SU-DHL-6 (cell line): ENCODE data around the gene SGMS2.

Source experiments
- EZH2phosphoT487 ChIP-seq: fragments of 200-600 bp; sonication (generic), shearing (Covaris generic); conservative IDR thresholded peaks from 2 replicates; pipeline ENCODE4 v1.6.1; 2018; ENCODE audit warnings: mild to moderate bottlenecking, antibody characterized with exemption, low read length, moderate library complexity, mixed read lengths
- TF ChIP-seq, protein P1 (sequence below): fragments of 200-600 bp; sonication (generic); IDR thresholded peaks from one replicate; pipeline ENCODE4 v1.5.1; 2017; ENCODE audit warnings: antibody characterized with exemption, mild to moderate bottlenecking, low read length, moderate library complexity; ENCODE audit not compliant: insufficient read depth, poor library complexity, severe bottlenecking

DNA sequence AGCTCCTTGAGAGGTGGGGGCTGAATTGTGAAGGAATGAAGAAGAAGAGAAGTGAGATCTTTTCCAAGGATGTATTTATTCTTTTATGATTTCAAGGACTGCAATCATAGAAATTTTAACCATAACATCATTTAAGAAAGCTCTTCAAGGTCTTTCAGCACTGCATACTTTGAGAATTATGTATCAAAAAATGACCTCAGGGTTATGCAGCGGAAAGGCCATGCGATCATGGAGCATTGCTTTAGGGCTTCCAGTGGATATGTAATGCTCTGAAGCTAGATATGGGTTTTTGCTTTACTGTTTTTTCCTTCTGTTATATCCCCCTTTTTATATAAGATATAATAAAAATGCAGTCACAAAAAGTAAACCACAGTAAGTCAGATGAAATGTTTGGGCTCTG lies 38.7 kb downstream of the SGMS2 start:
- TF ChIP-seq, protein P1, sequence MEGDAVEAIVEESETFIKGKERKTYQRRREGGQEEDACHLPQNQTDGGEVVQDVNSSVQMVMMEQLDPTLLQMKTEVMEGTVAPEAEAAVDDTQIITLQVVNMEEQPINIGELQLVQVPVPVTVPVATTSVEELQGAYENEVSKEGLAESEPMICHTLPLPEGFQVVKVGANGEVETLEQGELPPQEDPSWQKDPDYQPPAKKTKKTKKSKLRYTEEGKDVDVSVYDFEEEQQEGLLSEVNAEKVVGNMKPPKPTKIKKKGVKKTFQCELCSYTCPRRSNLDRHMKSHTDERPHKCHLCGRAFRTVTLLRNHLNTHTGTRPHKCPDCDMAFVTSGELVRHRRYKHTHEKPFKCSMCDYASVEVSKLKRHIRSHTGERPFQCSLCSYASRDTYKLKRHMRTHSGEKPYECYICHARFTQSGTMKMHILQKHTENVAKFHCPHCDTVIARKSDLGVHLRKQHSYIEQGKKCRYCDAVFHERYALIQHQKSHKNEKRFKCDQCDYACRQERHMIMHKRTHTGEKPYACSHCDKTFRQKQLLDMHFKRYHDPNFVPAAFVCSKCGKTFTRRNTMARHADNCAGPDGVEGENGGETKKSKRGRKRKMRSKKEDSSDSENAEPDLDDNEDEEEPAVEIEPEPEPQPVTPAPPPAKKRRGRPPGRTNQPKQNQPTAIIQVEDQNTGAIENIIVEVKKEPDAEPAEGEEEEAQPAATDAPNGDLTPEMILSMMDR = no peak
- TF ChIP-seq EZH2phosphoT487 = no peak
